ENCODE measurements around the gene ACY1. TPM values are rescaled to one million over a fixed set of nuclear protein-coding genes. Genes with fewer than 3 reads are reported as not detected.

Gene ACY1
- total and polyA plus RNA-seq, 2 of the 13 experiments (the other 11 are each of a cell fraction or from before 2014, with no cell fraction given), result 113 to 162 TPM

- peak; percentile 23; the same call in 1 of the 2 replicates for TF ChIP-seq ZNF572 (CRISPR knock-in tag; IDR thresholded peaks at IDR 0.05)
- TF ChIP-seq SP1 (IDR thresholded peaks at IDR 0.05), result no peak
- TF ChIP-seq SP1 (CRISPR knock-in tag; IDR thresholded peaks at IDR 0.05), result peak; percentile 86
- TF ChIP-seq ATF3 (CRISPR knock-in tag; IDR thresholded peaks at IDR 0.05), result 0 out of 2 replicates have a peak, but pooled peaks have one; percentile 4
- no peak for TF ChIP-seq CEBPB (IDR thresholded peaks at IDR 0.05; ENCODE audit: borderline replicate concordance, low read depth, low read length)
- no peak for TF ChIP-seq PBX3 (CRISPR knock-in tag; IDR thresholded peaks at IDR 0.05; ENCODE audit: borderline replicate concordance)
- TF ChIP-seq ZNF615 (CRISPR knock-in tag; IDR thresholded peaks at IDR 0.05; ENCODE audit: borderline replicate concordance), result no peak
- TF ChIP-seq PRPF4 (IDR thresholded peaks at IDR 0.05; ENCODE audit: low read depth, low read length, poor library complexity, severe bottlenecking), result no peak
- TF ChIP-seq UBTF (CRISPR knock-in tag; IDR thresholded peaks at IDR 0.05), result peak; percentile 94
- TF ChIP-seq KAT7 (CRISPR knock-in tag; IDR thresholded peaks at IDR 0.05; ENCODE audit: borderline replicate concordance), result no peak
- no peak for TF ChIP-seq HDAC6 (IDR thresholded peaks at IDR 0.05; ENCODE audit: low read depth, low read length)
- TF ChIP-seq MYPOP (CRISPR knock-in tag; IDR thresholded peaks at IDR 0.05), result peak; percentile 60; the same call in 1 of the 2 replicates
- TF ChIP-seq ZNF350 (CRISPR knock-in tag; IDR thresholded peaks at IDR 0.05; ENCODE audit: borderline replicate concordance, low read depth), result peak; percentile 82
- no peak for TF ChIP-seq FUBP1 (CRISPR knock-in tag; IDR thresholded peaks at IDR 0.05; ENCODE audit: borderline replicate concordance)
- TF ChIP-seq ZNF710 (CRISPR knock-in tag; IDR thresholded peaks at IDR 0.05; ENCODE audit: borderline replicate concordance), result 0 out of 2 replicates have a peak, but pooled peaks have one; percentile 44
- TF ChIP-seq TCF7 (IDR thresholded peaks at IDR 0.05; ENCODE audit: low read depth), result no peak
- TF ChIP-seq GFI1 (CRISPR knock-in tag; IDR thresholded peaks at IDR 0.05; ENCODE audit: borderline replicate concordance), result no peak; the same call in 1 of the 2 replicates
- TF ChIP-seq FLYWCH1 (CRISPR knock-in tag; IDR thresholded peaks at IDR 0.05), result no peak
- TF ChIP-seq KMT2B (CRISPR knock-in tag; IDR thresholded peaks at IDR 0.05), result peak; percentile 57
- TF ChIP-seq MTF2 (CRISPR knock-in tag; IDR thresholded peaks at IDR 0.05; ENCODE audit: borderline replicate concordance), result no peak
Observed at GRCh38 chr3:51982838-51983577, at the start of gene ACY1 (continued).

Measured in HepG2 (cell line).